SK-N-SH (cell line): ENCODE results near the gene RIC8B.

ENCODE experiments used
- CTCF ChIP-seq: fragments of 200-600 bp; sonication (generic); IDR thresholded peaks from 2 replicates; pipeline ENCODE4 v1.6.1; 2017; ENCODE audit warnings: antibody characterized with exemption, mild to moderate bottlenecking, moderate library complexity
- EZH2phosphoT487 ChIP-seq: fragments of 200-600 bp; sonication (generic); IDR thresholded peaks from 2 replicates; pipeline ENCODE4 v1.6.1; 2017; ENCODE audit warnings: low read depth, mixed run types, mild to moderate bottlenecking, antibody characterized with exemption, moderate library complexity, borderline replicate concordance
- GABPA ChIP-seq: IDR thresholded peaks from 2 replicates; pipeline ENCODE4 v1.4.0; 2012; ENCODE audit warnings: low read depth, mild to moderate bottlenecking
- USF2 ChIP-seq: fragments of 150-350 bp; IDR thresholded peaks from 2 replicates; pipeline ENCODE4 v1.6.1; 2017; ENCODE audit warnings: antibody characterized with exemption, low read length, low read depth, borderline replicate concordance

- TF ChIP-seq USF2 (no peak), GABPA (no peak), CTCF (no peak), EZH2phosphoT487 (no peak)
Observed at GRCh38 chr12:106906715-106907114, 132.2 kb downstream of the RIC8B start.
